Endometrial microvascular endothelial cells (primary cell): ENCODE data around the gene CEBPE. TPM values are rescaled to one million over a fixed set of nuclear protein-coding genes. Genes with fewer than 3 reads are reported as not detected.

Source experiments
- in situ Hi-C: cut with HindIII; loops from 2 replicates; pipeline ENCODE4 v1.10.0; 2017; ENCODE audit warnings: low sequenced_read_pairs, low pct_unique_long_range_greater_than_20kb; ENCODE audit errors: inconsistent ontology term
- total RNA-seq: library from RNA; depleted of rRNA; stranded (reverse); fragments of >200 nt; gene quantifications from one replicate; pipeline ENCODE4 v1.2.3, GENCODE V29; 2015; ENCODE audit errors: inconsistent ontology term

Gene CEBPE
- total RNA-seq, 1 donor from 2014 or later: not detected

GRCh38 chr14:23146351-23146910 lies 27.4 kb upstream of the CEBPE start:
- in situ Hi-C loops: no loop called here

- in situ Hi-C loops: no loop called here
Measured at GRCh38 chr14:23145794-23146350, 26.8 kb upstream of the CEBPE start.

- in situ Hi-C loops: no loop called here
Measured at GRCh38 chr14:23143911-23144310, 24.9 kb upstream of the CEBPE start.

GRCh38 chr14:23142826-23143225 lies 23.8 kb upstream of the CEBPE start:
- in situ Hi-C loops: no loop called here

- in situ Hi-C loops: no loop called here
Measured at GRCh38 chr14:23141706-23142444, 22.8 kb upstream of the CEBPE start.

- in situ Hi-C loops: no loop called here
Measured at GRCh38 chr14:23140371-23140770, 21.3 kb upstream of the CEBPE start.

GRCh38 chr14:23139874-23140273 lies 20.8 kb upstream of the CEBPE start:
- in situ Hi-C loops: no loop called here

GRCh38 chr14:23137813-23138535 lies 18.9 kb upstream of the CEBPE start:
- in situ Hi-C loops: no loop called here

GRCh38 chr14:23137192-23137812 lies 18.2 kb upstream of the CEBPE start:
- in situ Hi-C loops: no loop called here

- in situ Hi-C loops: no loop called here
Measured at GRCh38 chr14:23136566-23137133, 17.6 kb upstream of the CEBPE start.

GRCh38 chr14:23132970-23133369 lies 13.9 kb upstream of the CEBPE start:
- in situ Hi-C loops: no loop called here

- in situ Hi-C loops: no loop called here
Measured at GRCh38 chr14:23131482-23131881, 12.4 kb upstream of the CEBPE start.

- in situ Hi-C loops: no loop called here
Measured at GRCh38 chr14:23130871-23131270, 11.8 kb upstream of the CEBPE start.

GRCh38 chr14:23129759-23130316 lies 10.8 kb upstream of the CEBPE start:
- in situ Hi-C loops: no loop called here

- in situ Hi-C loops: no loop called here
Measured at GRCh38 chr14:23128969-23129758, 10.1 kb upstream of the CEBPE start.

GRCh38 chr14:23127861-23128260 lies 8.8 kb upstream of the CEBPE start:
- in situ Hi-C loops: no loop called here

GRCh38 chr14:23126548-23127278 lies 7.7 kb upstream of the CEBPE start:
- in situ Hi-C loops: no loop called here
